Glutamatergic neuron (in vitro differentiated cells): Measurements from ENCODE around the gene DEPDC5. TPM values are rescaled to one million over a fixed set of nuclear protein-coding genes. Genes with fewer than 3 reads are reported as not detected.
"Not testable (repeated sequence)": the region's sequence is repeated elsewhere in the genome, so short reads cannot be mapped to it uniquely, and the experiment has no call there.

Experiments used
- DNase-seq: peaks from one replicate; pipeline ENCODE4 v3.0.0; 2022
- H3K27ac Mint-ChIP-seq: one replicate; pipeline ENCODE4 v1.8.0; 2020; ENCODE audit warnings: mild to moderate bottlenecking, mixed read lengths, inconsistent platforms; ENCODE audit not compliant: unreplicated experiment
- H3K27me3 Mint-ChIP-seq: one replicate; pipeline ENCODE4 v1.8.0; 2020; ENCODE audit warnings: mild to moderate bottlenecking, moderate library complexity, mixed read lengths, inconsistent platforms; ENCODE audit not compliant: unreplicated experiment
- H3K36me3 Mint-ChIP-seq: one replicate; pipeline ENCODE4 v1.8.0; 2020; ENCODE audit warnings: mild to moderate bottlenecking, mixed read lengths, inconsistent platforms; ENCODE audit not compliant: unreplicated experiment
- H3K4me1 Mint-ChIP-seq: one replicate; pipeline ENCODE4 v1.8.0; 2020; ENCODE audit warnings: mild to moderate bottlenecking, low read depth, mixed read lengths, inconsistent platforms; ENCODE audit not compliant: unreplicated experiment
- H3K4me3 Mint-ChIP-seq: one replicate; pipeline ENCODE4 v1.8.0; 2020; ENCODE audit warnings: mild to moderate bottlenecking, mixed read lengths, inconsistent platforms; ENCODE audit not compliant: unreplicated experiment
- H3K9me3 Mint-ChIP-seq: one replicate; pipeline ENCODE4 v1.8.0; 2020; ENCODE audit warnings: mild to moderate bottlenecking, moderate library complexity, mixed read lengths, inconsistent platforms; ENCODE audit not compliant: unreplicated experiment
- CTCF ChIP-seq: fragments of 200-600 bp; sonication (generic); IDR thresholded peaks from one replicate; pipeline ENCODE4 v1.5.0; 2021; ENCODE audit not compliant: partially characterized antibody, unreplicated experiment
- long read RNA-seq: library from polyadenylated mRNA; unstranded; transcript quantifications from one replicate; pipeline ENCODE4 v2.0.0, GENCODE V29; 2020; ENCODE audit not compliant: unreplicated experiment
- total RNA-seq: library from RNA; stranded (reverse); fragmentation: NEBNext Ultra II Directional; extraction: Animal tissue kit (Norgen Biotek cat#: 25700); gene quantifications from one replicate; pipeline ENCODE4 v1.2.1, GENCODE V29; 2021; ENCODE audit not compliant: unreplicated experiment

The DEPDC5 gene
- total RNA-seq: 32.0 TPM
- long read RNA-seq, full-length matches to known transcripts: 3 of 4 reads
- long read RNA-seq, partial matches to known transcripts: 1 of 4 reads
- long read RNA-seq, other reads (novel, unspliced or antisense): 0 of 4 reads

- Mint-ChIP-seq H3K9me3 (peaks cover 3% of the 10 kb centered on the region), H3K27me3 (no peaks in the 10 kb centered on the region), H3K4me1 (peaks cover 9% of the 10 kb centered on the region), H3K27ac (peak within 1 kb of the TSS; percentile 99), H3K4me3 (peak within 1 kb of the TSS; percentile 95), H3K36me3 (no peaks in the 10 kb centered on the region)
- DNase-seq: peak; percentile 96
- no peak for TF ChIP-seq CTCF
These were observed at the start of gene DEPDC5 for GRCh38 chr22:31753634-31754501. TSS of gene DEPDC5 (plus strand) at chr22:31754019. CDS start at chr22:31754922, 903 bp downstream.

- no peak for DNase-seq
- H3K9me3 Mint-ChIP-seq: no peaks in the 10 kb centered on the region
- H3K36me3 Mint-ChIP-seq: no peaks in the 10 kb centered on the region
- no peak overlapping the region for H3K4me3 Mint-ChIP-seq
- no peaks in the 10 kb centered on the region for H3K27me3 Mint-ChIP-seq
- TF ChIP-seq CTCF: no peak
- no peaks in the 10 kb centered on the region for H3K4me1 Mint-ChIP-seq
- no peak overlapping the region for H3K27ac Mint-ChIP-seq
These were observed 46.3 kb upstream of the DEPDC5 start for GRCh38 chr22:31707519-31707918.

- not testable (repeated sequence) for H3K27me3 Mint-ChIP-seq, H3K27ac Mint-ChIP-seq, DNase-seq, H3K4me3 Mint-ChIP-seq, H3K9me3 Mint-ChIP-seq, H3K36me3 Mint-ChIP-seq, H3K4me1 Mint-ChIP-seq
These were observed 42.6 kb upstream of the DEPDC5 start for GRCh38 chr22:31711226-31711625.

GRCh38 chr22:31715147-31715778, 38.6 kb upstream of the DEPDC5 start:
- H3K9me3 Mint-ChIP-seq: no peaks in the 10 kb centered on the region
- H3K4me1 Mint-ChIP-seq: no peaks in the 10 kb centered on the region
- H3K27me3 Mint-ChIP-seq: no peaks in the 10 kb centered on the region
- TF ChIP-seq CTCF: no peak
- H3K36me3 Mint-ChIP-seq: peaks cover 7% of the 10 kb centered on the region
- no peak overlapping the region for H3K4me3 Mint-ChIP-seq
- DNase-seq: no peak
- no peak overlapping the region for H3K27ac Mint-ChIP-seq

- no peaks in the 10 kb centered on the region for H3K36me3 Mint-ChIP-seq
- no peaks in the 10 kb centered on the region for H3K4me1 Mint-ChIP-seq
- no peak overlapping the region for H3K27ac Mint-ChIP-seq
- TF ChIP-seq CTCF: no peak
- no peaks in the 10 kb centered on the region for H3K9me3 Mint-ChIP-seq
- H3K4me3 Mint-ChIP-seq: no peak overlapping the region
- DNase-seq: no peak
- no peaks in the 10 kb centered on the region for H3K27me3 Mint-ChIP-seq
These were observed 33.9 kb upstream of the DEPDC5 start for GRCh38 chr22:31719850-31720471.
